ENCODE results near the gene KLHL40. TPM values are rescaled to one million over a fixed set of nuclear protein-coding genes. Genes with fewer than 3 reads are reported as not detected.
A peak's percentile ranks its signal among the peaks of the same experiment; 100 is the strongest.

Gene KLHL40
- total and polyA plus RNA-seq, 9 of the 15 experiments (the other 6 are each of a cell fraction or from before 2014, with no cell fraction given): not detected

GRCh38 chr3:42736081-42736480, 50.7 kb downstream of the KLHL40 start:
- CTCF ChIA-PET (ENCODE audit: low intra/inter-chr PET ratio): no interaction called here
- TF ChIP-seq DNMT1 (IDR thresholded peaks at IDR 0.05) (no peak), NFIC (IDR thresholded peaks at IDR 0.05) (peak; percentile 48), ZNF696 (CRISPR knock-in tag; conservative IDR thresholded peaks at IDR 0.05) (no peak)
- no peaks in the 10 kb centered on the region for H3K79me2 ChIP-seq (ENCODE audit: control insufficient read depth, insufficient read depth, low read length)
- BruUV-seq (replicated peaks): no TSS peak
- intact Hi-C loops (cut with micrococcal nuclease) (no loop called here), in situ Hi-C loops (cut with MboI) (no loop called here)
- H2AFZ ChIP-seq (ENCODE audit: low read depth, low read length): no peak overlapping the region
- DNase-seq (ENCODE audit: extremely low read depth in 1 of 4, low spot score in 3 of 4) (no peak), FAIRE-seq (no peak), ATAC-seq (no peak)
- POLR2A ChIA-PET: interaction anchor here (0.6 to 1.6 kb wide), 4 partner anchors 8 to 218 kb away, joined by 3 to 5 read pairs (median 4); partner anchors contain the start of gene HIGD1A
- H3K27ac ChIP-seq (ENCODE audit: extremely low read depth, low read depth, low read length): no peak overlapping the region
- H3K9me3 ChIP-seq (replicated peaks; ENCODE audit: control insufficient read depth, insufficient read depth, low read depth, low read length): no peaks in the 10 kb centered on the region
- no peaks in the 10 kb centered on the region for H3K4me1 ChIP-seq (replicated peaks in 1 of 2; ENCODE audit: control insufficient read depth in 2 of 2, insufficient read depth in 2 of 2, low read length in 2 of 2)
- no peaks in the 10 kb centered on the region for H3K9me1 ChIP-seq (ENCODE audit: control insufficient read depth, insufficient read depth, low read length)
- H3K27me3 ChIP-seq (ENCODE audit: control insufficient read depth in 2 of 2, insufficient read depth in 2 of 2, low read length in 2 of 2): peaks cover 23 to 30% of the 10 kb centered on the region in 2 experiments; a peak in 4 of 5 replicates
- no peaks in the 10 kb centered on the region for H3K36me3 ChIP-seq (ENCODE audit: control insufficient read depth, insufficient read depth, low read length)
- 7% methylated on average over 1 of the region's 1 CpG for WGBS (ENCODE audit: insufficient coverage, low coverage, missing lambda C conversion rate)
- H3K4me3 ChIP-seq: no peak overlapping the region
- H3K9ac ChIP-seq (ENCODE audit: insufficient read depth in 1 of 2, low read depth in 2 of 2, low read length in 2 of 2): no peak overlapping the region
- no peak overlapping the region for H3K4me2 ChIP-seq (ENCODE audit: insufficient read depth, low read length)
- no peaks in the 10 kb centered on the region; the same call in 1 of the 2 replicates for H4K20me1 ChIP-seq (replicated peaks; ENCODE audit: control insufficient read depth, insufficient read depth, low read length)

DNA sequence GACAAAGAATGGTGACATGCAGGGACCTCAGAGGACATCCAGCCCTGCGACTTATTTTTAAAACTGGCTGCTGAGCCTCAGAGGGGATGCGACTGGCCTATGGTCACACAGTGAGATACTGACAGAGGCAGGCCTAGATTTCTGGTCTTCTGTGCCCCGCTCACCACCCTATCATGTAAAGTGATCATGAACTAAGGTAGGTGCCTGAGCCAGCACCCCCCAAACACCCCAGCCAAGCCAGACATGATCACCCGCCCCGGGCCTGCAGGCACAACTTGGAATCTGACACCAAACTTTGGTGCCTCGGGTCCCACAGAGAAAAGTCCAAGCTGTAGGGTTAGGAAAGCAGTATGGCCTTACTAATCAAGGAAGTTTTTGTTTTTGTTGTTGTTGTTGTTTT, 51.2 kb downstream of the KLHL40 start:
- H3K79me2 ChIP-seq (ENCODE audit: control insufficient read depth, insufficient read depth, low read length): no peaks in the 10 kb centered on the region
- FAIRE-seq (no peak), DNase-seq (ENCODE audit: extremely low read depth in 1 of 4, low spot score in 3 of 4) (no peak), ATAC-seq (no peak)
- peaks cover 23 to 30% of the 10 kb centered on the region in 2 experiments; a peak in 4 of 5 replicates for H3K27me3 ChIP-seq (ENCODE audit: control insufficient read depth in 2 of 2, insufficient read depth in 2 of 2, low read length in 2 of 2)
- H3K4me3 ChIP-seq: no peak overlapping the region
- H3K4me2 ChIP-seq (ENCODE audit: insufficient read depth, low read length): no peak overlapping the region
- H3K27ac ChIP-seq (ENCODE audit: extremely low read depth, low read depth, low read length): no peak overlapping the region
- ChIA-PET CTCF (ENCODE audit: low intra/inter-chr PET ratio) (no interaction called here), POLR2A (interaction anchor here (0.6 to 1.6 kb wide), 3 partner anchors 8 to 219 kb away, joined by 3 to 5 read pairs (median 3); partner anchors contain the start of gene HIGD1A)
- H4K20me1 ChIP-seq (replicated peaks; ENCODE audit: control insufficient read depth, insufficient read depth, low read length): no peaks in the 10 kb centered on the region; the same call in 1 of the 2 replicates
- no peak overlapping the region for H2AFZ ChIP-seq (ENCODE audit: low read depth, low read length)
- H3K36me3 ChIP-seq (ENCODE audit: control insufficient read depth, insufficient read depth, low read length): no peaks in the 10 kb centered on the region
- WGBS (ENCODE audit: insufficient coverage, low coverage, missing lambda C conversion rate): 3% methylated on average over 6 of the region's 6 CpGs
- no peaks in the 10 kb centered on the region for H3K9me3 ChIP-seq (replicated peaks; ENCODE audit: control insufficient read depth, insufficient read depth, low read depth, low read length)
- no peaks in the 10 kb centered on the region for H3K4me1 ChIP-seq (replicated peaks in 1 of 2; ENCODE audit: control insufficient read depth in 2 of 2, insufficient read depth in 2 of 2, low read length in 2 of 2)
- BruUV-seq (replicated peaks): no TSS peak
- in situ Hi-C loops (cut with MboI): no loop called here
- intact Hi-C loops (cut with micrococcal nuclease): no loop called here
- no peaks in the 10 kb centered on the region for H3K9me1 ChIP-seq (ENCODE audit: control insufficient read depth, insufficient read depth, low read length)
- no peak overlapping the region for H3K9ac ChIP-seq (ENCODE audit: insufficient read depth in 1 of 2, low read depth in 2 of 2, low read length in 2 of 2)
- TF ChIP-seq NRF1 (conservative IDR thresholded peaks at IDR 0.05 in 1 of 2, IDR thresholded peaks at IDR 0.05 in 1 of 2) (no peak), BCOR (IDR thresholded peaks at IDR 0.05) (no peak), PTTG1 (tag; IDR thresholded peaks at IDR 0.05; ENCODE audit: low read depth) (no peak), MAX (CRISPR knock-in tag; IDR thresholded peaks at IDR 0.05) (no peak), ZNF184 (CRISPR knock-in tag; IDR thresholded peaks at IDR 0.05) (no peak), BRCA1 (IDR thresholded peaks at IDR 0.05) (no peak), BRCA1 (CRISPR knock-in tag; IDR thresholded peaks at IDR 0.05) (no peak), NFRKB (IDR thresholded peaks at IDR 0.05; ENCODE audit: low read depth) (no peak), GTF2A2 (tag; IDR thresholded peaks at IDR 0.05) (no peak), MAFK (IDR thresholded peaks at IDR 0.05; ENCODE audit: low read length) (no peak), MEF2A (IDR thresholded peaks at IDR 0.05; ENCODE audit: control insufficient read depth, low read depth, low read length) (no peak)
- TF ChIP-seq, protein P1, sequence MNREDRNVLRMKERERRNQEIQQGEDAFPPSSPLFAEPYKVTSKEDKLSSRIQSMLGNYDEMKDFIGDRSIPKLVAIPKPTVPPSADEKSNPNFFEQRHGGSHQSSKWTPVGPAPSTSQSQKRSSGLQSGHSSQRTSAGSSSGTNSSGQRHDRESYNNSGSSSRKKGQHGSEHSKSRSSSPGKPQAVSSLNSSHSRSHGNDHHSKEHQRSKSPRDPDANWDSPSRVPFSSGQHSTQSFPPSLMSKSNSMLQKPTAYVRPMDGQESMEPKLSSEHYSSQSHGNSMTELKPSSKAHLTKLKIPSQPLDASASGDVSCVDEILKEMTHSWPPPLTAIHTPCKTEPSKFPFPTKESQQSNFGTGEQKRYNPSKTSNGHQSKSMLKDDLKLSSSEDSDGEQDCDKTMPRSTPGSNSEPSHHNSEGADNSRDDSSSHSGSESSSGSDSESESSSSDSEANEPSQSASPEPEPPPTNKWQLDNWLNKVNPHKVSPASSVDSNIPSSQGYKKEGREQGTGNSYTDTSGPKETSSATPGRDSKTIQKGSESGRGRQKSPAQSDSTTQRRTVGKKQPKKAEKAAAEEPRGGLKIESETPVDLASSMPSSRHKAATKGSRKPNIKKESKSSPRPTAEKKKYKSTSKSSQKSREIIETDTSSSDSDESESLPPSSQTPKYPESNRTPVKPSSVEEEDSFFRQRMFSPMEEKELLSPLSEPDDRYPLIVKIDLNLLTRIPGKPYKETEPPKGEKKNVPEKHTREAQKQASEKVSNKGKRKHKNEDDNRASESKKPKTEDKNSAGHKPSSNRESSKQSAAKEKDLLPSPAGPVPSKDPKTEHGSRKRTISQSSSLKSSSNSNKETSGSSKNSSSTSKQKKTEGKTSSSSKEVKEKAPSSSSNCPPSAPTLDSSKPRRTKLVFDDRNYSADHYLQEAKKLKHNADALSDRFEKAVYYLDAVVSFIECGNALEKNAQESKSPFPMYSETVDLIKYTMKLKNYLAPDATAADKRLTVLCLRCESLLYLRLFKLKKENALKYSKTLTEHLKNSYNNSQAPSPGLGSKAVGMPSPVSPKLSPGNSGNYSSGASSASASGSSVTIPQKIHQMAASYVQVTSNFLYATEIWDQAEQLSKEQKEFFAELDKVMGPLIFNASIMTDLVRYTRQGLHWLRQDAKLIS (CRISPR knock-in tag; IDR thresholded peaks at IDR 0.05): no peak
